Panc1 (cell line): Measurements from ENCODE around the gene KCNN3.

ENCODE experiments used
- POLR2AphosphoS5 ChIP-seq: IDR thresholded peaks from 2 replicates; pipeline ENCODE4 v1.6.1; 2012; ENCODE audit warnings: mild to moderate bottlenecking, low read depth, low read length, moderate library complexity
- REST ChIP-seq, 2 experiments: IDR thresholded peaks; 2 replicates each; pipeline ENCODE4 v1.6.1; 2011 to 2012; ENCODE audit warnings: low read depth in 2 of 2, control low read depth in 1 of 2, low read length in 1 of 2, mild to moderate bottlenecking in 1 of 2, moderate library complexity in 1 of 2; ENCODE audit not compliant: insufficient read depth in 1 of 2
- SIN3A ChIP-seq: IDR thresholded peaks from 2 replicates; pipeline ENCODE4 v1.6.1; 2012; ENCODE audit warnings: low read depth, mild to moderate bottlenecking, low read length, moderate library complexity, borderline replicate concordance; ENCODE audit not compliant: insufficient read depth
- TCF7L2 ChIP-seq: IDR thresholded peaks from 2 replicates; pipeline ENCODE4 v1.6.1; 2011; ENCODE audit warnings: mild to moderate bottlenecking, low read depth, low read length, inconsistent platforms
- TF ChIP-seq, protein P1 (sequence below): fragments of 450-650 bp; IDR thresholded peaks from 2 replicates; pipeline ENCODE4 v1.5.1; 2017; ENCODE audit warnings: mild to moderate bottlenecking

DNA sequence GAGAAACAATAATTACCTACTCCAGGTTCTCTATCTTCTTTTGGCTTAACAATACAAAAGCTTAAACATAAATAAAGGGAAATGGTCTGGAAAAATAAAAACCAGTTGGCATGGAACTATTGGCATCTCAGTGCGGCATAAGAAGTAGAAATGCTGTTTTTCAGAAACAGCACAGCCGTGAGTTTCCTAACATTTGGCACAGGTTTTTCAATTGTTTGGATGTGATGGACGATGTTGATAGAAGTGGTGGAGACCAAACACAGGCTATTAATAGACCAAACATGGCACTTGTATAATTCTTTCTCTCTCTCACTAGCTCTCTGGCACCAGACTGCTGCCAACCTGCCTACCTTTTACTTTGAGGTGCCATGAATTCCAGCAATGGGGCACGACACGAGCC lies 36.2 kb downstream of the KCNN3 start:
- TF ChIP-seq SIN3A (no peak), POLR2AphosphoS5 (no peak), TCF7L2 (no peak), REST (IDR thresholded peaks at IDR 0.05; ENCODE audit: insufficient read depth in 1 of 2, low read depth in 2 of 2, low read length in 1 of 2) (no peak)
- TF ChIP-seq, protein P1, sequence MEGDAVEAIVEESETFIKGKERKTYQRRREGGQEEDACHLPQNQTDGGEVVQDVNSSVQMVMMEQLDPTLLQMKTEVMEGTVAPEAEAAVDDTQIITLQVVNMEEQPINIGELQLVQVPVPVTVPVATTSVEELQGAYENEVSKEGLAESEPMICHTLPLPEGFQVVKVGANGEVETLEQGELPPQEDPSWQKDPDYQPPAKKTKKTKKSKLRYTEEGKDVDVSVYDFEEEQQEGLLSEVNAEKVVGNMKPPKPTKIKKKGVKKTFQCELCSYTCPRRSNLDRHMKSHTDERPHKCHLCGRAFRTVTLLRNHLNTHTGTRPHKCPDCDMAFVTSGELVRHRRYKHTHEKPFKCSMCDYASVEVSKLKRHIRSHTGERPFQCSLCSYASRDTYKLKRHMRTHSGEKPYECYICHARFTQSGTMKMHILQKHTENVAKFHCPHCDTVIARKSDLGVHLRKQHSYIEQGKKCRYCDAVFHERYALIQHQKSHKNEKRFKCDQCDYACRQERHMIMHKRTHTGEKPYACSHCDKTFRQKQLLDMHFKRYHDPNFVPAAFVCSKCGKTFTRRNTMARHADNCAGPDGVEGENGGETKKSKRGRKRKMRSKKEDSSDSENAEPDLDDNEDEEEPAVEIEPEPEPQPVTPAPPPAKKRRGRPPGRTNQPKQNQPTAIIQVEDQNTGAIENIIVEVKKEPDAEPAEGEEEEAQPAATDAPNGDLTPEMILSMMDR: no peak
